ENCODE results near the gene ATIC.

The ATIC gene

DNA sequence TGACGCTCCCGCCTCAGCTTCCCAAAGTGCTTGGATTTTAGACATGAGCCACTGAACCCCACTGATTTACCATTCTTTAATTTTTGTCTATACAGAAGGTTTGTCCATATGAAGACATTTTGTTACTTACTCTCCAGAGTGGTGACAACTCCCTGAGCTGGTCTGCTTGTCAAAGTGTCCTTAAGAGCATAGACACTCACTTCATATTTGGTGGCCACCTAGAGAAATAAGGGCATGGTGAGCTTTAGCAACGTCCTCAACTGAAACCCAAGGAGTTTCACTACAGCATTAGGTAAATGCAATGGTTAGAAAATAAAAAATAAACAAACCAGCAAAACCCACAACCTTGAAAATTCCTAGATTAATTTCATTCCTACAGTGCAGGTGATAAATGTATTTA, 66.2 kb downstream of the ATIC start:
- no peak for DNase-seq

DNA sequence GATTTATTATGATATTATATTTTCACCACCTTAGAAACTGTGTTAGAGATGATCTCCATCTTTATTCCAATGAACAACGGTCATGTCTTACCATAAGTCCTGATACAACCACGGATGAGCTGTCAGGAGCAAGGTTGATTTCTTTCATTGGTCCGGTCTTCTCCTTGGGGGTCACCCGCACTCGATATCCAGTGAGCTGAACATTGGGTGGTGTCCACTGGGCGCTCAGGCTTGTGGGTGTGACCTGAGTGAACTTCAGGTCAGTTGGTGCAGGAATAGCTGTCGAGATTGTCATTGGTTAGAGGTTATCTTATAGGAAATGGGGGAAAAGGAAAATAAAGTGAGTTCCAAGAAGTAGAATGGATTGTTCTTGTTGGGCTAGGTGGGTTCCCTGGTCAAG, 67.2 kb downstream of the ATIC start:
- DNase-seq: no peak

- no peak for DNase-seq
These were observed 68.1 kb downstream of the ATIC start for GRCh38 chr2:215379948-215380347.

DNA sequence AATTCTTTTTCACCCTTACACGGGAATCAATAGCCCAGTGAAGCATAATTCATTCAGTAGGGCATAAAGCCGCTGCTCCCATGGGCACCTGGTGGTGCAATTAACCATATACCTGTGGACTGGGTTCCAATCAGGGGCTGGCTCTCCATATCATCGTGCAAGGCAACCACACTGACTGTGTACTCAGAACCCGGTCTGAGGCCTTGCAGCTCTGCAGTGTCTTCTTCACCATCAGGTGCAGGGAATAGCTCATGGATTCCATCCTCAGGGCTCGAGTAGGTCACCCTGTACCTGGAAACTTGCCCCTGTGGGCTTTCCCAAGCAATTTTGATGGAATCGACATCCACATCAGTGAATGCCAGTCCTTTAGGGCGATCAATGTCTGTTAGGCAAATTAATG, 68.8 kb downstream of the ATIC start:
- no peak for DNase-seq

GRCh38 chr2:215382011-215382410, 70.2 kb downstream of the ATIC start:
- no peak for DNase-seq

GRCh38 chr2:215382480-215382879, 70.6 kb downstream of the ATIC start:
- DNase-seq: no peak

- DNase-seq: no peak
These were observed 71.9 kb downstream of the ATIC start for GRCh38 chr2:215383652-215384279.

GRCh38 chr2:215384710-215385109, 72.9 kb downstream of the ATIC start:
- no peak for DNase-seq

- no peak for DNase-seq
These were observed 74.7 kb downstream of the ATIC start for GRCh38 chr2:215386566-215386965.

GRCh38 chr2:215388002-215388728, 76.3 kb downstream of the ATIC start:
- no peak for DNase-seq

DNA sequence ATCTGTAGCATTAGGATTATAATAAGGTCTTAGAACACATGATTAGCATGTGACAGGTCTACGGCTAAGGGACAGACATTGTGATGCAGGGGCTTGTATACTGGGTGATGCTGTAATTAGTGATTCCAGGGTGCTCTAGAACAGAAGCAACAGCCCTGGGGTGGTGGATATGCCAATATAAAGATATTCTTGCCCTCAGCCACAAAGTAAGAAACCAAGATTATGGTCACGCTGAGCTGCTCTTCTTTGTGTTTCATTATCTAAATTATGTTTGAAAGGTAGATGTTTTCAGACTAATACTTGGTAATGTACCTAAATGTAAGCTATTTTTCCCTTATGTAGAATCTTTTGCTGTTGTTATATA, 78.7 kb downstream of the ATIC start:
- DNase-seq: no peak

GRCh38 chr2:215391531-215391930, 79.7 kb downstream of the ATIC start:
- DNase-seq: no peak

GRCh38 chr2:215392164-215392563, 80.3 kb downstream of the ATIC start:
- DNase-seq: no peak

GRCh38 chr2:215392687-215393270, 80.9 kb downstream of the ATIC start:
- no peak for DNase-seq

- DNase-seq: no peak
These were observed 82.4 kb downstream of the ATIC start for GRCh38 chr2:215394102-215394805.

DNA sequence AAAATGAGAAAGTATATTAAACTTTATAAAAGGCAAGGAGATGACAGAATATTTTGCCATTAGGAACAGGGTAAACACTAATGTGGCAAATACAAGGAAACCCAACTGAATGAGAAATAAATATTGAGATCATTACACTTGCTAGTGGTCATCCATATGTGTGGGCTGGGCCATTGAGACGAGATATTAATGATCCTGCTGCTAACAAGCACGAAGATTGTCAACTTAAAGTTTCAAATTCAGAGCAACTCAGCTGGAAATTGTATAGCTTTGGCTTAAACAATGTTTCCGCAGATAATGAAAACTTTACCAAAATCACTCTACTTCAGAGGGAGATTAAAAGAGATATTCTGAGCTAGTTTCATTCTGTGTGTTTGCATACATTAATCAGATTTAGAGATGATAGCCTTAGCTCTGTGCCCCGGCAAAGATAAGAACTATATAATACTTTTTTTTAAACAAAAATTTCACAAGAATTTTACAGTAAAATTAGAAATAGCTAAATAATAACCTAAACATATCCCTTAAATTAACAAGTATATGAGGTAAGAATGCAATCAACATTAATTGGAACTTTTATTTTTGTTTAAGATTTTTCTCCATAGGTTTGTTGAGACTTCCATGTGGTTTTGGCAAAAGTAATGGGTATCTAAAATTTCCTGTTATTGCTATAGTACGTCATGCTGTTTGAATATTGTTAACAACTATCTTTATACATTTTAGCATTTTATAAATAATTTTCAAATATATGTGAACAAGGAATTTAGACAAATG, 84.0 kb downstream of the ATIC start:
- no peak for DNase-seq

DNA sequence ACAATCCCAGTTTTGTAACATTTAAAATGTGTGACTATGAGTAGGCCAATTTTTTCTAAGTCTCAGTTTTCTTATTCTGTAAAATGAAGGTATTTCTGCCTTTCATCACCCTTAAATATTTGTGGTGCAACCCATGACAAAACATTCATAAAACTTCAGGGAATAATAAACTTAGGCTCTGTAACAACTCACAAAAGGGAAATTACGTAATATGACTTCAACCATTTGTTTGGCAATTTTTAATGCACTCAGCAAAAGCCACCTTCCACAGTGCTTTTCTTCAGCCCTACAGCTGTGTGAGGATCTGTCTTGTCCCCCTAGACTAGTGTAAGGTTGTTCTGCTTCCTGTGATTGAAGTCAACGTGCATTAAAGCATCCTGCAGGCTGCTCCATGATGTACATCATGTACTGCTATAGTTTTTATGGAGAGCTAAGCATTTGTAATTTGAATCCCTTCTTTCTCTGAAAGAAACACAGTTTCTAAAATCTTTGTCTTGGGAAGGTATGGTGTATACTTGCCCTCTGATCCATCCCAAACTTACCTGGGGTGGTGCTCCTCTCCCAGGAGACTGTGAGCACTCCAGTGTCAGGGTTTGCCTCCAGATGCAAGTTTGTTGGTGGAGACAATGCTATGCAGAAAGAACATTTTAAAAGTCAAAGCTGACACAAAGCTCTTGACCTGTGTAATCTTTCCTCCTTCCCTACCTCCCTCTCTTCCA, 84.9 kb downstream of the ATIC start:
- no peak for DNase-seq

GRCh38 chr2:215397632-215398341, 85.9 kb downstream of the ATIC start:
- no peak for DNase-seq

DNA sequence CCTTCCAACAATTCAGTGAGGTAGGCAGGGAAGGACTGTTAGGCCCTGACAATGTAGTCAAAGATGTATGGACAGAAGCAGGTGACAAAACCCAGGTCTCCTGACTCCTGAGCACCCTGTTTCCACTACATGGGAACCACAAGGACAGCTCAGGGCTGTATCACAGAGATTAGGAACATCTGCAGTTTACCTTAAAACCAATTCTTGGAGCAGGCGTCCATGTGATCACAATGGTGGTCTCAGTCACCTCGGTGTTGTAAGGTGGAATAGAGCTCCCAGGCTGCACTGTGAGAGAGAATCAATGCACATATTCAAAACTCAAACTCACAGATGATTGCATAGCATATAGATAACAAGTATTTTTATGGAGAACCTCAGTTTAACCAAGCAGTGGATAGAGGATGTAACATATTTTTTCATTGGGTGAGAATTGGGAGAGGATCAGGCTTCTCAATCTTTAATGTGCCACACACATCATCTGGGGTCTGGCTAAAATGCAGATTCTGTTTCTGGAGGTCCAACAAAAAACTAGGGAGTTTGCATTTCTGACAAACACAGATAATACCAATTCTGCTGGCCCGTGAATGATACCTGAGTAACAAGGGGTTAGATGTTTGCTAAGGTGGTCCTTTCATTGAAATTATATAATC, 87.3 kb downstream of the ATIC start:
- no peak for DNase-seq
